ENCODE results near the gene CSTPP1. TPM values are rescaled to one million over a fixed set of nuclear protein-coding genes. Genes with fewer than 3 reads are reported as not detected.
"Not testable (repeated sequence)": the region's sequence is repeated elsewhere in the genome, so short reads cannot be mapped to it uniquely, and the experiment has no call there.

Gene CSTPP1
- total and polyA plus RNA-seq, 5 donors from 2014 or later, result 15.1 to 18.3 (median 15.5) TPM

DNA sequence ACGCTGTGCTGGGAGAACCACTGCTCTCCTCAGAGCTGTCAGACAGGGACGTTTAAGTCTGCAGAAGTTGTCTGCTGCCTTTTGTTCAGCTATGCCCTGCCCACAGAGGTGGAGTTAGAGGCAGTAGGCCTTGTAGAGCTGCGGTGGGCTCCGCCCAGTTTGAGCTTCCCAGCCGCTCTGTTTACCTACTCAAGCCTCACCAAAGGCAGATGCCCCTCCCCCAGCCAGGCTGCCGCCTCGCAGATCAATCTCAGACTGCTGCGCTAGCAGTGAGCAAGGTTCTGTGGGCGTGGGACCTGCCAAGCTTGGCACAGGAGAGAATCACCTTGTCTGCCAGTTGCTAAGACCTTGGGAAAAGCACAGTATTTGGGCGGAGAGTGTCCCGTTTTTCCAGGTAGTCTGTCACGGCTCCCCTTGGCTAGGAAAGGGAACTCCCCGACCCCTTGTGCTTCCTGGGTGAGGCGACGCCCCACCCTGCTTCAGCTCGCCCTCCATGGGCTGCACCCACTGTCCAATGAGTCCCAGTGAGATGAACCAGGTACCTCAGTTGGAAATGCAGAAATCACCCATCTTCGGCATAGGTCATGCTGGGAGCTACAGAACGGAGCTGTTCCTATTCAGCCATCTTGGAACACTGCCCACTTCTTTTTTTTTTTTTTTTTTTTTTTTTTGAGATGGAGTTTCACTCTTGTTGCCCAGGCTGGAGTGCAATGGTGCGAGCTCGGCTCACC, 182.6 kb downstream of the CSTPP1 start:
- not testable (repeated sequence) for H3K27ac Mint-ChIP-seq; H3K4me1 Mint-ChIP-seq; H3K9me3 ChIP-seq (ENCODE audit: control insufficient read depth in 2 of 2, low read length in 2 of 2); H3K4me3 ChIP-seq (ENCODE audit: low read depth, low read length); H3K36me3 ChIP-seq (ENCODE audit: control insufficient read depth, insufficient read depth, low read length); H3K9me3 Mint-ChIP-seq; H3K27me3 ChIP-seq (ENCODE audit: control insufficient read depth, insufficient read depth, low read length); H3K36me3 Mint-ChIP-seq; H3K4me1 ChIP-seq (ENCODE audit: control insufficient read depth, insufficient read depth, low read length, poor library complexity, severe bottlenecking); H3K27me3 Mint-ChIP-seq; H3K27ac ChIP-seq (ENCODE audit: insufficient read depth, low read length, poor library complexity, severe bottlenecking)
- ATAC-seq (ENCODE audit: low read depth in 2 of 2) (peak in 1 of 2 donors; percentile 37), DNase-seq (peak; percentile 4 to 86 (median 52))
- peak overlapping the region in 1 of 4 donors; percentile 52 for H3K4me3 Mint-ChIP-seq

DNA sequence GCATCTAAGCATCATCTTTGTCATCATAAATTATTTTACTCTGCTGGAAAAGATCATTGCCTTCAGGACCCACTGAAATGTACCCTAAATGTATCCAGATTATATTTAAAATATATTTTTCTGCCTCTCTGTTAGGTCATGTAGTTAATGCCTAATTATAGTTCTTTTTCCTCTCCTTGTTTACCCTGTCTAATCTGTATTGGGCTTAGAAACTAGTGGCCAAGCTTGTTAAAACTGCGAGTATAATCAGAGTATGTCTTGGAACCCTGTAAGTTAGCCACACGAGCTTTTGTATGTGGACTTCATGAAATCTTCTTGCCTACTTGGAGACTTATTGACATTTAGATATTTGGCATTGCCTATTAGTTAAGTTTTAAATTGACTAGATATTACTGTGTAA, 184.5 kb downstream of the CSTPP1 start:
- Mint-ChIP-seq H3K4me1 (peaks cover 0 to 4% (median 2%) of the 10 kb centered on the region in 4 donors), H3K27me3 (no peaks in the 10 kb centered on the region), H3K9me3 (no peaks in the 10 kb centered on the region), H3K36me3 (no peaks in the 10 kb centered on the region), H3K4me3 (no peak overlapping the region), H3K27ac (no peak overlapping the region)
- Histone ChIP-seq H3K27me3 (ENCODE audit: control insufficient read depth, insufficient read depth, low read length) (no peaks in the 10 kb centered on the region), H3K4me3 (ENCODE audit: low read depth, low read length) (no peak overlapping the region), H3K27ac (ENCODE audit: insufficient read depth, low read length, poor library complexity, severe bottlenecking) (no peak overlapping the region), H3K4me1 (ENCODE audit: control insufficient read depth, insufficient read depth, low read length, poor library complexity, severe bottlenecking) (peaks cover 3% of the 10 kb centered on the region), H3K36me3 (ENCODE audit: control insufficient read depth, insufficient read depth, low read length) (no peaks in the 10 kb centered on the region), H3K9me3 (ENCODE audit: control insufficient read depth in 2 of 2, low read length in 2 of 2) (no peaks in the 10 kb centered on the region)
- DNase-seq (no peak), ATAC-seq (ENCODE audit: low read depth in 2 of 2) (no peak)

DNA sequence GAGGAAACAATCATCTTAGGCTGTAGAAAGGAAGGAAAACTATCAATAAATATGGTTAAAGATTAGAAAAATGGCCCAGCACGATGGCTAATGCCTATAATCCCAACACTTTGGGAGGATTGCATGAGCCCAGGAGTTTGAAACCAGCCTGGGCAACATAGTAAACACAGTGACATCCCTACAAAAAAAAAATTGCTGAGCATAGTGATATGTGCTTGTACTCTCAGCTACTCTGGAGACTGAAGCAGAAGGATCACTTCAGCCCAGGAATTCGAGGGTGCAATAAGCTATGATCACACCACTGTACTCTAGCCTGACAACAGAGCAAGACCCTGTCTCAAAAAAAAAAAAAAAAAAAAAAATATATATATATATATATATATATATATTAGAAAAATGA, 185.2 kb downstream of the CSTPP1 start:
- ATAC-seq (ENCODE audit: low read depth in 2 of 2), result no peak
- H3K9me3 Mint-ChIP-seq, result no peaks in the 10 kb centered on the region
- no peaks in the 10 kb centered on the region for H3K36me3 Mint-ChIP-seq
- peaks cover 0 to 4% (median 2%) of the 10 kb centered on the region in 4 donors for H3K4me1 Mint-ChIP-seq
- no peak overlapping the region for H3K27ac Mint-ChIP-seq
- Histone ChIP-seq H3K27me3 (ENCODE audit: control insufficient read depth, insufficient read depth, low read length) (no peaks in the 10 kb centered on the region), H3K36me3 (ENCODE audit: control insufficient read depth, insufficient read depth, low read length) (no peaks in the 10 kb centered on the region), H3K9me3 (ENCODE audit: control insufficient read depth in 2 of 2, low read length in 2 of 2) (no peaks in the 10 kb centered on the region), H3K4me1 (ENCODE audit: control insufficient read depth, insufficient read depth, low read length, poor library complexity, severe bottlenecking) (peaks cover 3% of the 10 kb centered on the region), H3K4me3 (ENCODE audit: low read depth, low read length) (no peak overlapping the region), H3K27ac (ENCODE audit: insufficient read depth, low read length, poor library complexity, severe bottlenecking) (no peak overlapping the region)
- no peak overlapping the region for H3K4me3 Mint-ChIP-seq
- no peaks in the 10 kb centered on the region for H3K27me3 Mint-ChIP-seq
- DNase-seq, result no peak

DNA sequence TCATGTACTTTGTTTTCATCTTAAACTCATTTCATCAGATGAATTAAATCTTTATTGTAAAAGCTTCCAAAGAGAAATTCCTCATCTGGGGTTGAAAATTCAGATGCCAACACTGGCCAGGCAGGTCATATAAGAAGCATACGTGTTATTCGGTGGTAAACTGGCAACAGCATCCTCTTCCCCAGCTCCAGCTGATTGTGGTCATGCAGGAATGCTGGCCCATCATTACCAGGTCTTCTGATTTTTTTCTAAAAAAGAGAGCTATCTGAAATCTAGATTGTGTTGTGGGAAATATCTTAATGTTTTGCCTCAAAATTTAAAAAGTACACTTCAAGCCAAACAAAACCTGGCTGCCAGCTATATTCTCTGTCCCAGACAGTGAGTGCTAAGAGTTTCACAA, 186.5 kb downstream of the CSTPP1 start:
- H3K4me3 Mint-ChIP-seq, result no peak overlapping the region
- no peak overlapping the region for H3K27ac ChIP-seq (ENCODE audit: insufficient read depth, low read length, poor library complexity, severe bottlenecking)
- H3K4me1 ChIP-seq (ENCODE audit: control insufficient read depth, insufficient read depth, low read length, poor library complexity, severe bottlenecking), result peaks cover 3% of the 10 kb centered on the region
- H3K27ac Mint-ChIP-seq, result no peak overlapping the region
- no peaks in the 10 kb centered on the region for H3K36me3 Mint-ChIP-seq
- no peaks in the 10 kb centered on the region for H3K9me3 ChIP-seq (ENCODE audit: control insufficient read depth in 2 of 2, low read length in 2 of 2)
- H3K27me3 Mint-ChIP-seq, result no peaks in the 10 kb centered on the region
- peaks cover 0 to 4% (median 2%) of the 10 kb centered on the region in 4 donors for H3K4me1 Mint-ChIP-seq
- H3K9me3 Mint-ChIP-seq, result no peaks in the 10 kb centered on the region
- H3K4me3 ChIP-seq (ENCODE audit: low read depth, low read length), result no peak overlapping the region
- ATAC-seq (ENCODE audit: low read depth in 2 of 2) (no peak), DNase-seq (no peak)
- H3K36me3 ChIP-seq (ENCODE audit: control insufficient read depth, insufficient read depth, low read length), result no peaks in the 10 kb centered on the region
- H3K27me3 ChIP-seq (ENCODE audit: control insufficient read depth, insufficient read depth, low read length), result no peaks in the 10 kb centered on the region

DNA sequence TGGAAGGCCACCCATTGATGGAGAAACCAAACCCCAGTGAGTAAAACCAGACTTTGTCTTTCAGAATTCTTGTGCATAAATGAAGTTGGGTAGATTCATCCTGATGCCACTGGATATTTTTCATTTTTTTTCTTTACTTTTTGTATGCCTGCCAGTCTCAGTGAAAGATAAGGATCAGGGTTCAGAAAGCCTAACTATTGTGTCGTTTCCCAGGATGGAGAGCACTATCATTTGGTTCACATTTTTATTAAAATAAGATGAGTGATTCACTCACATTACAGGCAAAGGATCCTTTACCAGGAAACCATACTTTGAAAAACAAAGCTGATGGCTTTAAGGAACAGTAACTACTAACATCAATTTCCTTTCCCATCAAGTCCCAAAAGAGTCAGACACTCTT, 188.1 kb downstream of the CSTPP1 start:
- no peak overlapping the region for H3K27ac Mint-ChIP-seq
- Histone ChIP-seq H3K27ac (ENCODE audit: insufficient read depth, low read length, poor library complexity, severe bottlenecking) (no peak overlapping the region), H3K36me3 (ENCODE audit: control insufficient read depth, insufficient read depth, low read length) (no peaks in the 10 kb centered on the region), H3K9me3 (ENCODE audit: control insufficient read depth in 2 of 2, low read length in 2 of 2) (no peaks in the 10 kb centered on the region), H3K27me3 (ENCODE audit: control insufficient read depth, insufficient read depth, low read length) (no peaks in the 10 kb centered on the region), H3K4me1 (ENCODE audit: control insufficient read depth, insufficient read depth, low read length, poor library complexity, severe bottlenecking) (no peaks in the 10 kb centered on the region), H3K4me3 (ENCODE audit: low read depth, low read length) (no peak overlapping the region)
- no peaks in the 10 kb centered on the region for H3K9me3 Mint-ChIP-seq
- H3K4me1 Mint-ChIP-seq, result peaks cover 0 to 4% (median 2%) of the 10 kb centered on the region in 4 donors
- no peak for DNase-seq
- H3K4me3 Mint-ChIP-seq, result no peak overlapping the region
- H3K36me3 Mint-ChIP-seq, result no peaks in the 10 kb centered on the region
- no peak for ATAC-seq (ENCODE audit: low read depth in 2 of 2)
- no peaks in the 10 kb centered on the region for H3K27me3 Mint-ChIP-seq

DNA sequence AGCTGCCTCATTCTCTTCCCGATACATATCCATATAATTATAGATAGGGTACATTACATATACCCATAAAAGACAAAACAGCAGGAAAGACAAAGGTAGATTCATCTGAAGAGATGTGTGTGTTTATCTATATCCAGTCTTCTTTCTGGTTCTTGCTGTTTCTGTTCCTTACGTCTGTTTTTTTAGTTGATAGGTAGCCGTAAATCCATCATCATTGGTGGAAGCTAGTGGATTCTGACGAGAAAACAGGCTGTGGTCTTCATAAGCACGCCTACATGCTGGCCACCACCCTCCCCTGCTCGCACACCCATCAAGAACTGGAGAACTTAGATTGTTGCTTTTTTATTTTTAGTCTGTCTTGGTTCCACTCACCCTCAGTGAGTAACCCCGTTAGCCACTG, 188.5 kb downstream of the CSTPP1 start:
- no peaks in the 10 kb centered on the region for H3K27me3 ChIP-seq (ENCODE audit: control insufficient read depth, insufficient read depth, low read length)
- H3K9me3 Mint-ChIP-seq, result no peaks in the 10 kb centered on the region
- no peaks in the 10 kb centered on the region for H3K36me3 ChIP-seq (ENCODE audit: control insufficient read depth, insufficient read depth, low read length)
- H3K27me3 Mint-ChIP-seq, result no peaks in the 10 kb centered on the region
- H3K4me1 Mint-ChIP-seq, result peaks cover 0 to under 1% (median 0%) of the 10 kb centered on the region in 4 donors
- H3K27ac ChIP-seq (ENCODE audit: insufficient read depth, low read length, poor library complexity, severe bottlenecking), result no peak overlapping the region
- H3K4me1 ChIP-seq (ENCODE audit: control insufficient read depth, insufficient read depth, low read length, poor library complexity, severe bottlenecking), result no peaks in the 10 kb centered on the region
- H3K27ac Mint-ChIP-seq, result no peak overlapping the region
- H3K4me3 ChIP-seq (ENCODE audit: low read depth, low read length), result no peak overlapping the region
- no peak for DNase-seq
- ATAC-seq (ENCODE audit: low read depth in 2 of 2), result no peak
- H3K36me3 Mint-ChIP-seq, result no peaks in the 10 kb centered on the region
- no peaks in the 10 kb centered on the region for H3K9me3 ChIP-seq (ENCODE audit: control insufficient read depth in 2 of 2, low read length in 2 of 2)
- H3K4me3 Mint-ChIP-seq, result no peak overlapping the region

DNA sequence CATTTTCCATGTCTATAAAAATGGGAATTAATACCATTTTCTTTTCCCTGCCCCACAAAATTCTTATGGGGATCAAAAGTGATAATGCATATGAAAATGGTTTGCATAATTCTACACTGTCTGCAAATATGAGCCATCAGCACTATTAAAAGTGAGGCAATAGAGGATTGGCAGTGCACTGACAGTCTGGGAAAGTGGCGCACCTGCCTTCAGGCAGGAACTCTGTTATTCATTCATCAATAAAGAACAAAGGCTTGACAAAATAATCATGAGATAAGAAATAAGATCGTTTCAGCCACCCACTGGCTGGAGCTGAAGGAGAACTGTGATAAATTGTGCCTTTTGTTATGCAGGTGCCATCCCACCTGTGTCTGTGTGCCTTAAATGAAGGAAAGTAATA, 190.7 kb downstream of the CSTPP1 start:
- DNase-seq (no peak), ATAC-seq (ENCODE audit: low read depth in 2 of 2) (no peak)
- H3K36me3 Mint-ChIP-seq, result peaks cover 4% of the 10 kb centered on the region
- no peaks in the 10 kb centered on the region for H3K4me1 Mint-ChIP-seq
- H3K27ac ChIP-seq (ENCODE audit: insufficient read depth, low read length, poor library complexity, severe bottlenecking), result no peak overlapping the region
- H3K27ac Mint-ChIP-seq, result no peak overlapping the region
- H3K27me3 ChIP-seq (ENCODE audit: control insufficient read depth, insufficient read depth, low read length), result no peaks in the 10 kb centered on the region
- no peak overlapping the region for H3K4me3 ChIP-seq (ENCODE audit: low read depth, low read length)
- no peaks in the 10 kb centered on the region for H3K9me3 Mint-ChIP-seq
- no peaks in the 10 kb centered on the region for H3K4me1 ChIP-seq (ENCODE audit: control insufficient read depth, insufficient read depth, low read length, poor library complexity, severe bottlenecking)
- H3K9me3 ChIP-seq (ENCODE audit: control insufficient read depth in 2 of 2, low read length in 2 of 2), result no peaks in the 10 kb centered on the region
- H3K36me3 ChIP-seq (ENCODE audit: control insufficient read depth, insufficient read depth, low read length), result no peaks in the 10 kb centered on the region
- no peaks in the 10 kb centered on the region for H3K27me3 Mint-ChIP-seq
- H3K4me3 Mint-ChIP-seq, result no peak overlapping the region

DNA sequence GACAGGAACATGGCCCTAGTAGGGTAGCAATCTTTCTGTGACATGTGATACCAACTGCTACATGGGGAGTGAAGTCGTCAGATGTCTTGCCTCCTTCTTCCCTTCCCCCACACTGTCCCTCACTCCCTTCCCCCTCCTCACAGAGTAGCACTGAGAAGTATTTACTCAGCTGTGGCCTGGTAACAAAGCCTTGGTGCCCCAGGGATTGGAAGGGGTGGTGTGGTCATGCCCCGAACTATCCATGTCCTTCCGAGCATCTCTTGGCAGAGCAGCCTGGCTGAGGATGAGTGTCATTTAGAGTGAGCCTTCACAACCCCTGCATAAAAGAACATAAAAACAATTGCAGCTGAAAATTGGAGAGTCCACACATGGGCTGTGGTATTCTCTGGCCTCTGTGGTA, 194.0 kb downstream of the CSTPP1 start:
- H3K9me3 Mint-ChIP-seq, result no peaks in the 10 kb centered on the region
- Histone ChIP-seq H3K4me3 (ENCODE audit: low read depth, low read length) (no peak overlapping the region), H3K4me1 (ENCODE audit: control insufficient read depth, insufficient read depth, low read length, poor library complexity, severe bottlenecking) (no peaks in the 10 kb centered on the region), H3K9me3 (ENCODE audit: control insufficient read depth in 2 of 2, low read length in 2 of 2) (no peaks in the 10 kb centered on the region), H3K27ac (ENCODE audit: insufficient read depth, low read length, poor library complexity, severe bottlenecking) (no peak overlapping the region), H3K36me3 (ENCODE audit: control insufficient read depth, insufficient read depth, low read length) (no peaks in the 10 kb centered on the region), H3K27me3 (ENCODE audit: control insufficient read depth, insufficient read depth, low read length) (no peaks in the 10 kb centered on the region)
- no peaks in the 10 kb centered on the region for H3K27me3 Mint-ChIP-seq
- DNase-seq, result no peak
- peaks cover 4% of the 10 kb centered on the region for H3K36me3 Mint-ChIP-seq
- no peaks in the 10 kb centered on the region for H3K4me1 Mint-ChIP-seq
- ATAC-seq (ENCODE audit: low read depth in 2 of 2), result no peak
- no peak overlapping the region for H3K27ac Mint-ChIP-seq
- H3K4me3 Mint-ChIP-seq, result peak overlapping the region in 1 of 4 donors; percentile 17
